ENCODE data around the gene SH3GL3. TPM values are rescaled to one million over a fixed set of nuclear protein-coding genes. Genes with fewer than 3 reads are reported as not detected.
A peak's percentile ranks its signal among the peaks of the same experiment; 100 is the strongest.

Gene SH3GL3
- total RNA-seq, 1 experiment from 2014 or later = not detected

- no peak for DNase-seq (ENCODE audit: low read depth, low spot score)
Measured at GRCh38 chr15:83489690-83490089, 42.5 kb downstream of the SH3GL3 start.

GRCh38 chr15:83491486-83491885 lies 44.3 kb downstream of the SH3GL3 start:
- DNase-seq (ENCODE audit: low read depth, low spot score) = no peak
- in situ Hi-C loops (cut with HindIII; ENCODE audit: low pct_unique_long_range_greater_than_20kb, low sequenced_read_pairs) = no loop called here

More at GRCh38 chr15:83489690-83490089, 42.5 kb downstream of the SH3GL3 start:
- in situ Hi-C loops (cut with HindIII; ENCODE audit: low pct_unique_long_range_greater_than_20kb, low sequenced_read_pairs) = no loop called here

GRCh38 chr15:83496766-83497165 lies 49.6 kb downstream of the SH3GL3 start:
- DNase-seq (ENCODE audit: low read depth, low spot score) = no peak
- in situ Hi-C loops (cut with HindIII; ENCODE audit: low pct_unique_long_range_greater_than_20kb, low sequenced_read_pairs) = no loop called here

GRCh38 chr15:83498374-83498773 lies 51.2 kb downstream of the SH3GL3 start:
- in situ Hi-C loops (cut with HindIII; ENCODE audit: low pct_unique_long_range_greater_than_20kb, low sequenced_read_pairs) = no loop called here
- DNase-seq (ENCODE audit: low read depth, low spot score) = no peak

- in situ Hi-C loops (cut with HindIII; ENCODE audit: low pct_unique_long_range_greater_than_20kb, low sequenced_read_pairs) = no loop called here
- DNase-seq (ENCODE audit: low read depth, low spot score) = no peak
Measured at GRCh38 chr15:83498801-83499200, 51.7 kb downstream of the SH3GL3 start.

GRCh38 chr15:83499476-83499875 lies 52.3 kb downstream of the SH3GL3 start:
- in situ Hi-C loops (cut with HindIII; ENCODE audit: low pct_unique_long_range_greater_than_20kb, low sequenced_read_pairs) = no loop called here
- no peak for DNase-seq (ENCODE audit: low read depth, low spot score)

- no peak for DNase-seq (ENCODE audit: low read depth, low spot score)
- in situ Hi-C loops (cut with HindIII; ENCODE audit: low pct_unique_long_range_greater_than_20kb, low sequenced_read_pairs) = no loop called here
Measured at GRCh38 chr15:83503595-83504364, 56.6 kb downstream of the SH3GL3 start.

GRCh38 chr15:83504365-83504764 lies 57.2 kb downstream of the SH3GL3 start:
- DNase-seq (ENCODE audit: low read depth, low spot score) = no peak
- in situ Hi-C loops (cut with HindIII; ENCODE audit: low pct_unique_long_range_greater_than_20kb, low sequenced_read_pairs) = no loop called here

GRCh38 chr15:83510001-83510400 lies 62.9 kb downstream of the SH3GL3 start:
- in situ Hi-C loops (cut with HindIII; ENCODE audit: low pct_unique_long_range_greater_than_20kb, low sequenced_read_pairs) = no loop called here
- DNase-seq (ENCODE audit: low read depth, low spot score) = peak; percentile 7

GRCh38 chr15:83512459-83512858 lies 65.3 kb downstream of the SH3GL3 start:
- DNase-seq (ENCODE audit: low read depth, low spot score) = no peak
- in situ Hi-C loops (cut with HindIII; ENCODE audit: low pct_unique_long_range_greater_than_20kb, low sequenced_read_pairs) = no loop called here

- no peak for DNase-seq (ENCODE audit: low read depth, low spot score)
- in situ Hi-C loops (cut with HindIII; ENCODE audit: low pct_unique_long_range_greater_than_20kb, low sequenced_read_pairs) = no loop called here
Measured at GRCh38 chr15:83514584-83514983, 67.4 kb downstream of the SH3GL3 start.

GRCh38 chr15:83515164-83515563 lies 68.0 kb downstream of the SH3GL3 start:
- in situ Hi-C loops (cut with HindIII; ENCODE audit: low pct_unique_long_range_greater_than_20kb, low sequenced_read_pairs) = no loop called here
- DNase-seq (ENCODE audit: low read depth, low spot score) = no peak

GRCh38 chr15:83516935-83517334 lies 69.8 kb downstream of the SH3GL3 start:
- DNase-seq (ENCODE audit: low read depth, low spot score) = no peak
- in situ Hi-C loops (cut with HindIII; ENCODE audit: low pct_unique_long_range_greater_than_20kb, low sequenced_read_pairs) = no loop called here

GRCh38 chr15:83526319-83526718 lies 79.2 kb downstream of the SH3GL3 start:
- in situ Hi-C loops (cut with HindIII; ENCODE audit: low pct_unique_long_range_greater_than_20kb, low sequenced_read_pairs) = no loop called here
- DNase-seq (ENCODE audit: low read depth, low spot score) = no peak

- in situ Hi-C loops (cut with HindIII; ENCODE audit: low pct_unique_long_range_greater_than_20kb, low sequenced_read_pairs) = no loop called here
- DNase-seq (ENCODE audit: low read depth, low spot score) = no peak
Measured at GRCh38 chr15:83533410-83533962, 86.3 kb downstream of the SH3GL3 start.

GRCh38 chr15:83537606-83538005 lies 90.5 kb downstream of the SH3GL3 start:
- DNase-seq (ENCODE audit: low read depth, low spot score) = no peak
- in situ Hi-C loops (cut with HindIII; ENCODE audit: low pct_unique_long_range_greater_than_20kb, low sequenced_read_pairs) = no loop called here

- in situ Hi-C loops (cut with HindIII; ENCODE audit: low pct_unique_long_range_greater_than_20kb, low sequenced_read_pairs) = no loop called here
- no peak for DNase-seq (ENCODE audit: low read depth, low spot score)
Measured at GRCh38 chr15:83538682-83539081, 91.5 kb downstream of the SH3GL3 start.

GRCh38 chr15:83545804-83546511 lies 98.8 kb downstream of the SH3GL3 start:
- in situ Hi-C loops (cut with HindIII; ENCODE audit: low pct_unique_long_range_greater_than_20kb, low sequenced_read_pairs) = no loop called here
- no peak for DNase-seq (ENCODE audit: low read depth, low spot score)

GRCh38 chr15:83546512-83546888 lies 99.4 kb downstream of the SH3GL3 start:
- DNase-seq (ENCODE audit: low read depth, low spot score) = no peak
- in situ Hi-C loops (cut with HindIII; ENCODE audit: low pct_unique_long_range_greater_than_20kb, low sequenced_read_pairs) = no loop called here
